WTC11 (cell line): ENCODE data around the gene PGM2. TPM values are rescaled to one million over a fixed set of nuclear protein-coding genes. Genes with fewer than 3 reads are reported as not detected.

Source experiments
- ATAC-seq: fragments of 200-7000 bp; cut with Tn5 transposase; 2 replicates; pipeline ENCODE4 v1.10.0; 2021; ENCODE audit warnings: mild to moderate bottlenecking, moderate library complexity
- Bru-seq: library from RNA; stranded (reverse); fragments of 400-500 nt; gene quantifications from one replicate; lab custom pipeline; 2021; lab: Mats Ljungman, UMichigan
- CTCF ChIA-PET: fragments of 300-600 bp; sonication (Branson Sonifier 250); formaldehyde crosslinking; loops from one replicate; lab custom pipeline; 2021; ENCODE audit warnings: antibody characterized with exemption; lab: Charles Lee
- POLR2A ChIA-PET: fragments of 350-600 bp; sonication (Branson Sonifier 250); formaldehyde crosslinking; loops from one replicate; lab custom pipeline; 2021; ENCODE audit warnings: antibody characterized with exemption; lab: Charles Lee
- DNase-seq: peaks from one replicate; pipeline ENCODE4 v3.0.0; 2021; ENCODE audit warnings: low spot score
- H3K27ac Mint-ChIP-seq: 2 replicates; pipeline ENCODE4 v1.8.0; 2021; ENCODE audit warnings: mixed read lengths
- H3K27me3 Mint-ChIP-seq: 2 replicates; pipeline ENCODE4 v1.8.0; 2021; ENCODE audit warnings: low read depth, mild to moderate bottlenecking, moderate library complexity, mixed read lengths
- H3K36me3 Mint-ChIP-seq: 2 replicates; pipeline ENCODE4 v1.8.0; 2021; ENCODE audit warnings: mixed read lengths
- H3K4me1 Mint-ChIP-seq: 2 replicates; pipeline ENCODE4 v1.8.0; 2022; ENCODE audit warnings: mixed read lengths
- H3K4me3 Mint-ChIP-seq: 2 replicates; pipeline ENCODE4 v1.8.0; 2021; ENCODE audit warnings: mild to moderate bottlenecking, moderate library complexity, mixed read lengths
- H3K9me3 Mint-ChIP-seq: 2 replicates; pipeline ENCODE4 v1.8.0; 2021; ENCODE audit warnings: mixed read lengths
- ARID4B ChIP-seq: sonication (generic); formaldehyde crosslinking; IDR thresholded peaks from 2 replicates; pipeline ENCODE4 v1.8.0; 2023; ENCODE audit warnings: missing genetic modification reagents, mild to moderate bottlenecking, borderline replicate concordance
- E2F1 ChIP-seq: sonication (generic); formaldehyde crosslinking; IDR thresholded peaks from 2 replicates; pipeline ENCODE4 v1.8.0; 2022; ENCODE audit warnings: mild to moderate bottlenecking, missing genetic modification reagents
- ESRRA ChIP-seq: sonication (generic); formaldehyde crosslinking; IDR thresholded peaks from 2 replicates; pipeline ENCODE4 v1.8.1; 2022; ENCODE audit warnings: mild to moderate bottlenecking, missing genetic modification reagents, borderline replicate concordance
- ETV6 ChIP-seq: sonication (generic); formaldehyde crosslinking; IDR thresholded peaks from 2 replicates; pipeline ENCODE4 v1.8.1; 2022; ENCODE audit warnings: mild to moderate bottlenecking, missing genetic modification reagents
- FOXK1 ChIP-seq: sonication (generic); formaldehyde crosslinking; IDR thresholded peaks from 2 replicates; pipeline ENCODE4 v1.8.0; 2022; ENCODE audit warnings: mild to moderate bottlenecking, moderate library complexity, missing genetic modification reagents
- JUN ChIP-seq: sonication (generic); formaldehyde crosslinking; IDR thresholded peaks from 2 replicates; pipeline ENCODE4 v1.8.0; 2023; ENCODE audit warnings: mild to moderate bottlenecking, missing genetic modification reagents
- KAT7 ChIP-seq: sonication (generic); formaldehyde crosslinking; IDR thresholded peaks from 2 replicates; pipeline ENCODE4 v1.8.1; 2023; ENCODE audit warnings: missing genetic modification reagents, mild to moderate bottlenecking, borderline replicate concordance
- MYBL2 ChIP-seq: sonication (generic); formaldehyde crosslinking; IDR thresholded peaks from 2 replicates; pipeline ENCODE4 v1.8.1; 2023; ENCODE audit warnings: mild to moderate bottlenecking, moderate library complexity, missing genetic modification reagents
- NR1H2 ChIP-seq: sonication (generic); formaldehyde crosslinking; IDR thresholded peaks from 2 replicates; pipeline ENCODE4 v1.9.0; 2021; ENCODE audit warnings: mild to moderate bottlenecking, moderate library complexity, missing genetic modification reagents
- RELA ChIP-seq: sonication (generic); formaldehyde crosslinking; IDR thresholded peaks from 2 replicates; pipeline ENCODE4 v1.8.1; 2022; ENCODE audit warnings: missing genetic modification reagents, mild to moderate bottlenecking, borderline replicate concordance
- SMAD3 ChIP-seq: sonication (generic); formaldehyde crosslinking; IDR thresholded peaks from 2 replicates; pipeline ENCODE4 v1.8.0; 2022; ENCODE audit warnings: missing genetic modification reagents, mild to moderate bottlenecking, borderline replicate concordance
- SMAD4 ChIP-seq: sonication (generic); formaldehyde crosslinking; IDR thresholded peaks from 2 replicates; pipeline ENCODE4 v1.8.0; 2022; ENCODE audit warnings: mild to moderate bottlenecking, missing genetic modification reagents
- SP1 ChIP-seq: sonication (generic); formaldehyde crosslinking; conservative IDR thresholded peaks from 2 replicates; pipeline ENCODE4 v1.8.1; 2022; ENCODE audit warnings: missing genetic modification reagents
- TP53 ChIP-seq: sonication (generic); formaldehyde crosslinking; IDR thresholded peaks from 2 replicates; pipeline ENCODE4 v1.8.1; 2023; ENCODE audit warnings: mild to moderate bottlenecking, missing genetic modification reagents
- USF1 ChIP-seq: sonication (generic); formaldehyde crosslinking; IDR thresholded peaks from 2 replicates; pipeline ENCODE4 v1.8.0; 2022; ENCODE audit warnings: mild to moderate bottlenecking, missing genetic modification reagents
- ZBTB21 ChIP-seq: sonication (generic); formaldehyde crosslinking; IDR thresholded peaks from 2 replicates; pipeline ENCODE4 v1.8.1; 2023; ENCODE audit warnings: mild to moderate bottlenecking, missing genetic modification reagents, borderline replicate concordance
- ZNF138 ChIP-seq: sonication (generic); formaldehyde crosslinking; conservative IDR thresholded peaks from 2 replicates; pipeline ENCODE4 v1.8.1; 2022; ENCODE audit warnings: mild to moderate bottlenecking, moderate library complexity, missing genetic modification reagents
- ZNF512 ChIP-seq: sonication (generic); formaldehyde crosslinking; IDR thresholded peaks from 2 replicates; pipeline ENCODE4 v1.8.1; 2022; ENCODE audit warnings: missing genetic modification reagents, borderline replicate concordance
- long read RNA-seq, 3 experiments: library from RNA in 1 of 3; library from capped mRNA in 1 of 3; library from polyadenylated mRNA in 1 of 3; unstranded in 2 of 3; stranded (forward) in 1 of 3; transcript quantifications; one replicate each; pipeline ENCODE4 v2.0.0, GENCODE V29; 2021
- total RNA-seq: library from RNA; stranded (reverse); gene quantifications from 3 replicates; pipeline ENCODE4 v1.2.3, GENCODE V29; 2021
- TF ChIP-seq, protein P1 (sequence below): sonication (generic); formaldehyde crosslinking; IDR thresholded peaks from 2 replicates; pipeline ENCODE4 v1.8.0; 2022; ENCODE audit warnings: mild to moderate bottlenecking, missing genetic modification reagents
- TF ChIP-seq, protein P2 (sequence below): sonication (generic); formaldehyde crosslinking; IDR thresholded peaks from 2 replicates; pipeline ENCODE4 v1.8.1; 2022; ENCODE audit warnings: low read depth, mild to moderate bottlenecking, moderate library complexity, missing genetic modification reagents, borderline replicate concordance
- TF ChIP-seq, protein P3 (sequence below): sonication (generic); formaldehyde crosslinking; IDR thresholded peaks from 2 replicates; pipeline ENCODE4 v1.8.1; 2023; ENCODE audit warnings: mild to moderate bottlenecking, moderate library complexity, missing genetic modification reagents

PGM2 gene
- total RNA-seq, result 28.5 to 31.4 TPM (median 30.1 TPM) in 3 replicates
- Bru-seq, nascent RNA, result percentile 72 among the genes with signal in this experiment
- long read RNA-seq, experiment 1, transcript PGM2-201 (14 exons, 3,264 nt), result major isoform, 119 of 132 reads
- long read RNA-seq, experiment 1, partial matches to known transcripts, result 6 of 132 reads
- long read RNA-seq, experiment 1, other reads (novel, unspliced or antisense), result 7 of 132 reads
- long read RNA-seq, experiment 2, transcript PGM2-201 (14 exons, 3,264 nt), result major isoform, 15 of 30 reads
- long read RNA-seq, experiment 2, partial matches to known transcripts, result 14 of 30 reads
- long read RNA-seq, experiment 2, other reads (novel, unspliced or antisense), result 1 of 30 reads
- long read RNA-seq, experiment 3, transcript PGM2-201 (14 exons, 3,264 nt), result major isoform, 50 of 59 reads
- long read RNA-seq, experiment 3, partial matches to known transcripts, result 6 of 59 reads
- long read RNA-seq, experiment 3, other reads (novel, unspliced or antisense), result 3 of 59 reads

DNA sequence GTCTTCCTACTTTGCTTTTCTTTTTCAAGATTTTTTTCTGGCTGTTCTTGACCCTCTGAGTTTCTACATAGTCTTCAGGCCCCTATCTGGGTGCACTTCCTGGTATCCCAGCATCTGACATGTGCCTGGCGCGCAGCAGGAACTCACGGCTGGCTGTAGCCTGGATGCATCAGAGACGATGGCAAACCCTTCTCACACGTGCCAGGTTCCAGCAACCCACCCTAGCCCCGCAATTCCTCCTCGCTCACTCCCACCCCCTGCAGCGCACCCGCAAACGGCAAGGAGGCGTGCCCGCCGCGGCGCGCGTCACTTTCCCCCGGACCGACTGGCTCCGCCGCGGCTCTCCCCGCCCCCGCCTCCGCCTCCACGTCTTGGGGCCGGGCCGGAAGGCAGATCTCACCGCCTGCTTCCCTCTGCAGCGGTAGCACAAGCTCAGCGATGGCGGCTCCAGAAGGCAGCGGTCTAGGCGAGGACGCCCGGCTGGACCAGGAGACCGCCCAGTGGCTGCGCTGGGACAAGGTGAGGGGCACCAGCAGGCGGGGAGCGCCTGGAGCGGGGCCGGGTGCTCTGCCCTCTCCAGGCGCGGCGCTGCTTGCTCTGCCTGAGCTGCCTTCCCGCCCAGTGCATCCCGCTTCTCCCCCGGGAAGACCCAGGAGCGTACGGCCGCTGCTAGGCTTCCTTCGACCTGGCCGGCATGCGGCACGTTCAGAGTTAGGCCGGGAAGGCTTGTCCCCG lies at the start of gene PGM2:
PGM2 (plus strand) TSS at position 392 of the 735 bp plus-strand sequence; CDS start at position 439, 47 bp downstream.
- peaks cover 20% of the 10 kb centered on the region for H3K4me1 Mint-ChIP-seq
- CTCF ChIA-PET, result interaction anchor here (0.5 to 2.8 kb wide), 12 partner anchors 10 to 758 kb away, joined by 3 to 12 read pairs (median 4); a partner anchor contains a TSS
- peak; percentile 94 for ATAC-seq
- 0 out of 2 replicates have a peak, but pooled peaks have one; percentile 12 for TF ChIP-seq JUN (CRISPR knock-in tag)
- TF ChIP-seq NR1H2, result no peak
- TF ChIP-seq RELA (CRISPR knock-in tag), result no peak
- TF ChIP-seq TP53, result peak; percentile 71
- TF ChIP-seq, protein P1, sequence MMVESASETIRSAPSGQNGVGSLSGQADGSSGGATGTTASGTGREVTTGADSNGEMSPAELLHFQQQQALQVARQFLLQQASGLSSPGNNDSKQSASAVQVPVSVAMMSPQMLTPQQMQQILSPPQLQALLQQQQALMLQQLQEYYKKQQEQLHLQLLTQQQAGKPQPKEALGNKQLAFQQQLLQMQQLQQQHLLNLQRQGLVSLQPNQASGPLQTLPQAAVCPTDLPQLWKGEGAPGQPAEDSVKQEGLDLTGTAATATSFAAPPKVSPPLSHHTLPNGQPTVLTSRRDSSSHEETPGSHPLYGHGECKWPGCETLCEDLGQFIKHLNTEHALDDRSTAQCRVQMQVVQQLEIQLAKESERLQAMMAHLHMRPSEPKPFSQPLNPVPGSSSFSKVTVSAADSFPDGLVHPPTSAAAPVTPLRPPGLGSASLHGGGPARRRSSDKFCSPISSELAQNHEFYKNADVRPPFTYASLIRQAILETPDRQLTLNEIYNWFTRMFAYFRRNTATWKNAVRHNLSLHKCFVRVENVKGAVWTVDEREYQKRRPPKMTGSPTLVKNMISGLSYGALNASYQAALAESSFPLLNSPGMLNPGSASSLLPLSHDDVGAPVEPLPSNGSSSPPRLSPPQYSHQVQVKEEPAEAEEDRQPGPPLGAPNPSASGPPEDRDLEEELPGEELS (CRISPR knock-in tag), result no peak; the same call in 1 of the 2 replicates
- peak; percentile 72 for TF ChIP-seq MYBL2 (CRISPR knock-in tag)
- no peak for TF ChIP-seq ZNF512 (CRISPR knock-in tag)
- no peak for TF ChIP-seq USF1 (CRISPR knock-in tag)
- TF ChIP-seq FOXK1, result peak; percentile 75
- peak; percentile 76; the same call in 1 of the 2 replicates for TF ChIP-seq E2F1 (CRISPR knock-in tag)
- peak; percentile 81 for TF ChIP-seq SP1 (CRISPR knock-in tag)
- peak; percentile 4; the same call in 1 of the 2 replicates for TF ChIP-seq ESRRA (CRISPR knock-in tag)
- TF ChIP-seq, protein P2, sequence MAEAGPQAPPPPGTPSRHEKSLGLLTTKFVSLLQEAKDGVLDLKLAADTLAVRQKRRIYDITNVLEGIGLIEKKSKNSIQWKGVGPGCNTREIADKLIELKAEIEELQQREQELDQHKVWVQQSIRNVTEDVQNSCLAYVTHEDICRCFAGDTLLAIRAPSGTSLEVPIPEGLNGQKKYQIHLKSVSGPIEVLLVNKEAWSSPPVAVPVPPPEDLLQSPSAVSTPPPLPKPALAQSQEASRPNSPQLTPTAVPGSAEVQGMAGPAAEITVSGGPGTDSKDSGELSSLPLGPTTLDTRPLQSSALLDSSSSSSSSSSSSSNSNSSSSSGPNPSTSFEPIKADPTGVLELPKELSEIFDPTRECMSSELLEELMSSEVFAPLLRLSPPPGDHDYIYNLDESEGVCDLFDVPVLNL (CRISPR knock-in tag), result no peak
- TF ChIP-seq ETV6 (CRISPR knock-in tag), result peak; percentile 15; the same call in 1 of the 2 replicates
- TF ChIP-seq ZNF138 (CRISPR knock-in tag), result 0 out of 2 replicates have a peak, but pooled peaks have one; percentile 34
- TF ChIP-seq SMAD4, result peak; percentile 12; the same call in 1 of the 2 replicates
- TF ChIP-seq ZBTB21 (CRISPR knock-in tag), result peak; percentile 84
- 0 out of 2 replicates have a peak, but pooled peaks have one; percentile 46 for TF ChIP-seq SMAD3 (CRISPR knock-in tag)
- peak; percentile 87 for TF ChIP-seq ARID4B
- TF ChIP-seq, protein P3, sequence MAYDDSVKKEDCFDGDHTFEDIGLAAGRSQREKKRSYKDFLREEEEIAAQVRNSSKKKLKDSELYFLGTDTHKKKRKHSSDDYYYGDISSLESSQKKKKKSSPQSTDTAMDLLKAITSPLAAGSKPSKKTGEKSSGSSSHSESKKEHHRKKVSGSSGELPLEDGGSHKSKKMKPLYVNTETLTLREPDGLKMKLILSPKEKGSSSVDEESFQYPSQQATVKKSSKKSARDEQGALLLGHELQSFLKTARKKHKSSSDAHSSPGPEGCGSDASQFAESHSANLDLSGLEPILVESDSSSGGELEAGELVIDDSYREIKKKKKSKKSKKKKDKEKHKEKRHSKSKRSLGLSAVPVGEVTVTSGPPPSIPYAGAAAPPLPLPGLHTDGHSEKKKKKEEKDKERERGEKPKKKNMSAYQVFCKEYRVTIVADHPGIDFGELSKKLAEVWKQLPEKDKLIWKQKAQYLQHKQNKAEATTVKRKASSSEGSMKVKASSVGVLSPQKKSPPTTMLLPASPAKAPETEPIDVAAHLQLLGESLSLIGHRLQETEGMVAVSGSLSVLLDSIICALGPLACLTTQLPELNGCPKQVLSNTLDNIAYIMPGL (CRISPR knock-in tag), result peak; percentile 98
- TF ChIP-seq KAT7 (CRISPR knock-in tag), result peak; percentile 83; the same call in 1 of the 2 replicates

More for the DNA sequence above, at the start of gene PGM2:
- H3K4me3 Mint-ChIP-seq, result peak within 1 kb of the TSS; percentile 78
- H3K27ac Mint-ChIP-seq, result peak within 1 kb of the TSS; percentile 67
- peak; percentile 91 for DNase-seq
- H3K36me3 Mint-ChIP-seq, result peaks cover 17% of the 10 kb centered on the region
- H3K9me3 Mint-ChIP-seq, result no peaks in the 10 kb centered on the region
- POLR2A ChIA-PET, result interaction anchor here (1.3 kb wide), 1 partner anchor 24 kb away, joined by 5 read pairs; no protein-coding TSS in a partner anchor
- H3K27me3 Mint-ChIP-seq, result peaks cover 13% of the 10 kb centered on the region
